Kidney epithelial cell (primary cell): ENCODE data around the gene PARP11. TPM values are rescaled to one million over a fixed set of nuclear protein-coding genes. Genes with fewer than 3 reads are reported as not detected.

ENCODE experiments used
- DNase-seq: peaks from one replicate; pipeline ENCODE4 v3.0.0-alpha.2; 2010; ENCODE audit warnings: low read depth
- H3K27me3 ChIP-seq: 2 replicates; pipeline ENCODE4 v1.6.0; 2011; ENCODE audit warnings: low read length; ENCODE audit not compliant: control insufficient read depth, insufficient read depth
- H3K36me3 ChIP-seq: 2 replicates; pipeline ENCODE4 v1.5.1; 2011; ENCODE audit warnings: low read length; ENCODE audit not compliant: control insufficient read depth, insufficient read depth
- H3K4me3 ChIP-seq: 2 replicates; pipeline ENCODE4 v1.5.1; 2011; ENCODE audit warnings: low read depth, mild to moderate bottlenecking, control low read depth, low read length
- total RNA-seq: library from RNA; depleted of rRNA; stranded (reverse); fragments of >200 nt; gene quantifications from 2 replicates; pipeline ENCODE4 v1.2.3, GENCODE V29; 2015
- TF ChIP-seq, protein P1 (sequence below): IDR thresholded peaks from 2 replicates; pipeline ENCODE4 v1.5.1; 2011; ENCODE audit warnings: mild to moderate bottlenecking, moderate library complexity, low read length, control low read depth, inconsistent platforms; ENCODE audit not compliant: insufficient read depth, poor library complexity, severe bottlenecking

PARP11 gene, protein sequence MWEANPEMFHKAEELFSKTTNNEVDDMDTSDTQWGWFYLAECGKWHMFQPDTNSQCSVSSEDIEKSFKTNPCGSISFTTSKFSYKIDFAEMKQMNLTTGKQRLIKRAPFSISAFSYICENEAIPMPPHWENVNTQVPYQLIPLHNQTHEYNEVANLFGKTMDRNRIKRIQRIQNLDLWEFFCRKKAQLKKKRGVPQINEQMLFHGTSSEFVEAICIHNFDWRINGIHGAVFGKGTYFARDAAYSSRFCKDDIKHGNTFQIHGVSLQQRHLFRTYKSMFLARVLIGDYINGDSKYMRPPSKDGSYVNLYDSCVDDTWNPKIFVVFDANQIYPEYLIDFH
- 8.0 and 9.0 TPM in 2 replicates for total RNA-seq

GRCh38 chr12:3872800-3873636, at the start of gene PARP11:
Gene PARP11 (minus strand): TSS chr12:3873399. CDS start chr12:3873229, 170 bp downstream.
- DNase-seq: peak; percentile 86
- Histone ChIP-seq H3K27me3 (no peaks in the 10 kb centered on the region), H3K4me3 (peak within 1 kb of the TSS; percentile 78), H3K36me3 (no peaks in the 10 kb centered on the region)
- TF ChIP-seq, protein P1, sequence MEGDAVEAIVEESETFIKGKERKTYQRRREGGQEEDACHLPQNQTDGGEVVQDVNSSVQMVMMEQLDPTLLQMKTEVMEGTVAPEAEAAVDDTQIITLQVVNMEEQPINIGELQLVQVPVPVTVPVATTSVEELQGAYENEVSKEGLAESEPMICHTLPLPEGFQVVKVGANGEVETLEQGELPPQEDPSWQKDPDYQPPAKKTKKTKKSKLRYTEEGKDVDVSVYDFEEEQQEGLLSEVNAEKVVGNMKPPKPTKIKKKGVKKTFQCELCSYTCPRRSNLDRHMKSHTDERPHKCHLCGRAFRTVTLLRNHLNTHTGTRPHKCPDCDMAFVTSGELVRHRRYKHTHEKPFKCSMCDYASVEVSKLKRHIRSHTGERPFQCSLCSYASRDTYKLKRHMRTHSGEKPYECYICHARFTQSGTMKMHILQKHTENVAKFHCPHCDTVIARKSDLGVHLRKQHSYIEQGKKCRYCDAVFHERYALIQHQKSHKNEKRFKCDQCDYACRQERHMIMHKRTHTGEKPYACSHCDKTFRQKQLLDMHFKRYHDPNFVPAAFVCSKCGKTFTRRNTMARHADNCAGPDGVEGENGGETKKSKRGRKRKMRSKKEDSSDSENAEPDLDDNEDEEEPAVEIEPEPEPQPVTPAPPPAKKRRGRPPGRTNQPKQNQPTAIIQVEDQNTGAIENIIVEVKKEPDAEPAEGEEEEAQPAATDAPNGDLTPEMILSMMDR: no peak

DNA sequence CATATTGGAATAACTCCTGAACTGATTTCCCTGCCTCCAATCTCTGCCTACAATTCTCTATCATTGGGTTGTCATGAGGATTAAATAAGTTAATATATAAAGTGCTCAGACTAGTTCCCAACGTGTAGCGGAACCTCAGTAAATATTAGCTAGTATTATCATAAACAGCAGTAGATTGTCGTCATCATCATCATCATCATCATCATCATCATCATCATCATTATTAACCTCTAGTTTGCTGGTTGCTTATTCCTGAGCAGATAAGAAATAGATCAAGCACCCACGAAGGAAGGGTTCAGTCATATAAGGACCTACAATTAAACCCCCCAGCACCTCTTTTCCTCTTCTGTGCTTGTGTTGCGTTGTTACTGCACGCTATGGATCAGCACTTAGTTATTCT, 48.8 kb upstream of the PARP11 start:
- DNase-seq: no peak
- TF ChIP-seq, protein P1: no peak

DNA sequence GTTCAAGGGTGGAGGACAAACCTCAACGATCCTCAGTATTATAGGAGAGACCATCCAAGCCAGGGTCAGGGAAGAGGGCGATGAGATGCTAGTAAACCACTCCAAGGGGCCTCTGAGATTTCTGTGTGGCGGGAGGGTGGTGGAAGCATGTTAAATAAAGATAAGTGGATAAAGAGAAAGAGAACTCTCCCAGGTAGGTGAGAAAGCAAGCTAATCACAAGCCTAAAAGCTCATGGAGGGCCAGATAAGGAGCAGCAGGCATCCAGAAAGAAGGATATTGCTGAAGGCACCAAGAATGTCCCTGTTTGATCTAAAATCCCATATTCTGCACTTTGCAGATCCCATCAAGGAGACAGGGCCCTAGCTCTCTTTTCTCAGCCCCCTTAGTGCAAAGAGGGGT, 48.3 kb upstream of the PARP11 start:
- no peak for DNase-seq
- TF ChIP-seq, protein P1: no peak
- Histone ChIP-seq H3K4me3 (no peak overlapping the region), H3K36me3 (no peaks in the 10 kb centered on the region), H3K27me3 (peaks cover 11% of the 10 kb centered on the region)

More for the DNA sequence above, 48.8 kb upstream of the PARP11 start:
- Histone ChIP-seq H3K36me3 (no peaks in the 10 kb centered on the region), H3K4me3 (no peak overlapping the region), H3K27me3 (peaks cover 11% of the 10 kb centered on the region)

DNA sequence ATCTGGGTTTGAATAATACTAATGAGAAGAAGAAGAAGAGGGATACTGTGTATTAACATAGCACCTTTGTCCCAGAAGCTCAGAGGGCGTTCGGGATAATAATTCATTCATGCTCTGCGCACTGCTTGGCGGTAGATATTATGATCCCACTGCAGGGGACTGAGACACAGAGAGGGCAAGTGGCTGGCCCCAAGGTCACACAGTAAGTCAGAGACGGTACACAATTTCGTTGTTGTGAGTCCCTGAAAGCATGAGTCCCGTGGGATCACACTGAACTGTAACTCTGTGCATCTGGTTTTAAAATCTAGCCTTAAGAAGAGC, 47.9 kb upstream of the PARP11 start:
- TF ChIP-seq, protein P1: no peak
- Histone ChIP-seq H3K4me3 (no peak overlapping the region), H3K36me3 (no peaks in the 10 kb centered on the region), H3K27me3 (peaks cover 11% of the 10 kb centered on the region)
- DNase-seq: no peak

DNA sequence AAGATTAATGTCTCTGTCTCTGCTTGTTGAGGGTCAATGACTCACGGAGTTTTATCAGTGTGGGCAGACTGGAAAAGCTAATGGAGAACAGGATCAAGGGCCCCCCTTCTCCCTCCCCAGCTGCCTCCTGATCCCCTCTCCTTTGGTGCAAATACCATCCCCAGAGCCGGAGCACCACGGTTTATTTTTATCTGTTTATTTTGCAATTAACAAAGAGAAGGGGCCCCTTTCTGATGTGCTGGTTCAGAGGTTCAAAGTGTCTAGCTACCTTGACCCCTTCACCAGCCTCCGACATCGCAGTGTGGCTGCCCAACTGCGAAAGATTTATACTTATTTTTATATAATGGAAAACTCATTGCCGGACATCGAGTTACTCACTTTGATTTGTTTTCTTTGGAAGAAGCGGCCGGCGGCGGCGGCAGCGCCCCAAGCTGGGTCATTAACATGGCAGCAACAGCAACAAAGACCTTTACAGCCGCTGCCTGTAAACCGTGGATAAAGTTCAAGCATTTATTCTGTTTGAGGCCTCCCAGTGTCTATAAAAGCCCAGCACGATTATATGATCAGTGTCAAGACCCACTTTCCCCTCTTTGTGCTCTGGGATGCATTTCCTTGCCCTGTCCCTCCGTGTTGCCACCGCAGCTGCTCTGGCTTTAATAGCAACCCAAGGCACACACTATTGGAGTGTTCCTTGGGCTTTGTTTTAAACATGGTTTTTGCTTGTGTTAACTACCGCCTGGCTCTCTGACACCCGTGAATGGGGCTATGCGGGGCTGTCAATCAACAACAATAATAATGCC, 47.4 kb upstream of the PARP11 start:
- DNase-seq: no peak
- no peaks in the 10 kb centered on the region for H3K36me3 ChIP-seq
- no peak overlapping the region for H3K4me3 ChIP-seq
- peaks cover 11% of the 10 kb centered on the region for H3K27me3 ChIP-seq
- TF ChIP-seq, protein P1: no peak
